Colonic mucosa (tissue), 4 donors: ENCODE data around the gene LYRM7. TPM values are rescaled to one million over a fixed set of nuclear protein-coding genes. Genes with fewer than 3 reads are reported as not detected.
"Not testable (repeated sequence)": the region's sequence is repeated elsewhere in the genome, so short reads cannot be mapped to it uniquely, and the experiment has no call there.

ENCODE experiments used
- DNase-seq: peaks from one replicate; pipeline ENCODE4 v3.0.0-alpha.2; 2020
- H3K27ac ChIP-seq: fragments of 200-600 bp; one replicate; pipeline ENCODE4 v1.8.0; 2021
- H3K27me3 ChIP-seq: fragments of 200-600 bp; one replicate; pipeline ENCODE4 v1.8.0; 2021
- H3K36me3 ChIP-seq: fragments of 200-600 bp; one replicate; pipeline ENCODE4 v1.8.0; 2021
- H3K4me1 ChIP-seq: fragments of 200-600 bp; one replicate; pipeline ENCODE4 v1.8.0; 2021; ENCODE audit warnings: mild to moderate bottlenecking
- H3K4me3 ChIP-seq: fragments of 200-600 bp; one replicate; pipeline ENCODE4 v1.8.0; 2021
- H3K9ac ChIP-seq, 2 donors: one replicate each; pipeline ENCODE4 v1.7.0; 2013; ENCODE audit warnings: control low read depth in 2 of 2, low read depth in 2 of 2, low read length in 2 of 2
- H3K9me3 ChIP-seq: fragments of 200-600 bp; one replicate; pipeline ENCODE4 v1.8.0; 2021
- CTCF ChIP-seq: fragments of 200-600 bp; IDR thresholded peaks from one replicate; pipeline ENCODE4 v1.8.0; 2022; ENCODE audit warnings: antibody characterized with exemption, mild to moderate bottlenecking
- intact Hi-C: fragments of 100-400 bp; cut with DNase I; formaldehyde crosslinking; loops from one replicate; pipeline ENCODE4 v1.14.1; 2022
- total RNA-seq, 2 donors: library from RNA; stranded (reverse); fragmentation: NEBNext Ultra II Directional in 1 of 2; extraction: Animal tissue kit (Norgen Biotek cat#: 25700) in 1 of 2; gene quantifications; one replicate each; pipeline ENCODE4 v1.2.1, GENCODE V29; 2021
- donor health status: healthy.
- donor health status: DM: no; HTN: no; CAD: no.
- donor health status: DM: no; HTN: no; CAD: no.

LYRM7 gene
- total RNA-seq, 2 donors from 2014 or later: 12.1 TPM

- Histone ChIP-seq H3K36me3 (no peaks in the 10 kb centered on the region), H3K9ac (no peak overlapping the region), H3K9me3 (no peaks in the 10 kb centered on the region), H3K27me3 (no peaks in the 10 kb centered on the region), H3K27ac (peak overlapping the region; percentile 57), H3K4me1 (no peaks in the 10 kb centered on the region), H3K4me3 (no peak overlapping the region)
- DNase-seq: no peak
- no peak for TF ChIP-seq CTCF
- intact Hi-C loops: no loop called here
Measured at GRCh38 chr5:131245312-131245711, 74.6 kb downstream of the LYRM7 start.

GRCh38 chr5:131245948-131246347, 75.2 kb downstream of the LYRM7 start:
- Histone ChIP-seq H3K9ac (no peak overlapping the region), H3K27me3 (no peaks in the 10 kb centered on the region), H3K4me3 (no peak overlapping the region), H3K4me1 (no peaks in the 10 kb centered on the region), H3K27ac (peak overlapping the region; percentile 57), H3K9me3 (no peaks in the 10 kb centered on the region), H3K36me3 (no peaks in the 10 kb centered on the region)
- intact Hi-C loops: no loop called here
- DNase-seq: peak; percentile 59
- no peak for TF ChIP-seq CTCF

- no peaks in the 10 kb centered on the region for H3K4me1 ChIP-seq
- no peaks in the 10 kb centered on the region for H3K36me3 ChIP-seq
- H3K27ac ChIP-seq: no peak overlapping the region
- H3K9me3 ChIP-seq: no peaks in the 10 kb centered on the region
- no peak overlapping the region for H3K9ac ChIP-seq
- H3K4me3 ChIP-seq: no peak overlapping the region
- intact Hi-C loops: no loop called here
- TF ChIP-seq CTCF: no peak
- no peak for DNase-seq
- no peaks in the 10 kb centered on the region for H3K27me3 ChIP-seq
Measured at GRCh38 chr5:131246504-131246903, 75.8 kb downstream of the LYRM7 start.

GRCh38 chr5:131250751-131251475, 80.2 kb downstream of the LYRM7 start:
- Histone ChIP-seq H3K27ac (no peak overlapping the region), H3K36me3 (no peaks in the 10 kb centered on the region), H3K9me3 (no peaks in the 10 kb centered on the region), H3K9ac (no peak overlapping the region), H3K27me3 (no peaks in the 10 kb centered on the region), H3K4me1 (no peaks in the 10 kb centered on the region), H3K4me3 (no peak overlapping the region)
- no peak for DNase-seq
- intact Hi-C loops: no loop called here
- no peak for TF ChIP-seq CTCF

- Histone ChIP-seq H3K4me1 (no peaks in the 10 kb centered on the region), H3K9me3 (no peaks in the 10 kb centered on the region)
- intact Hi-C loops: no loop called here
Measured at GRCh38 chr5:131252824-131253171, 82.1 kb downstream of the LYRM7 start.

GRCh38 chr5:131254025-131254424, 83.3 kb downstream of the LYRM7 start:
- H3K27me3 ChIP-seq, H3K9ac ChIP-seq, DNase-seq, H3K9me3 ChIP-seq, intact Hi-C loops, H3K4me3 ChIP-seq, H3K36me3 ChIP-seq, H3K27ac ChIP-seq, H3K4me1 ChIP-seq: not testable (repeated sequence)

More at GRCh38 chr5:131252824-131253171, 82.1 kb downstream of the LYRM7 start:
- H3K27ac ChIP-seq: peak overlapping the region; percentile 54
- no peaks in the 10 kb centered on the region for H3K27me3 ChIP-seq
- H3K36me3 ChIP-seq: no peaks in the 10 kb centered on the region
- DNase-seq: peak; percentile 63
- TF ChIP-seq CTCF: no peak
- H3K4me3 ChIP-seq: peak overlapping the region; percentile 16
- H3K9ac ChIP-seq: peak overlapping the region in 1 of 2 donors; percentile 24
